Body of pancreas (tissue), 4 donors: ENCODE results near the gene REV3L.

Source experiments
- CTCF ChIP-seq, 7 experiments: fragments of 450-650 bp in 4 of 7; fragments of 200-600 bp in 3 of 7; sonication (generic) in 3 of 7; IDR thresholded peaks; one replicate each; pipeline ENCODE4 v1.5.1; 2016 to 2019; ENCODE audit warnings: antibody characterized with exemption in 7 of 7
- POLR2A ChIP-seq, 3 donors: fragments of 450-650 bp; IDR thresholded peaks; one replicate each; pipeline ENCODE4 v1.6.1; 2016; ENCODE audit warnings: antibody characterized with exemption in 3 of 3, mild to moderate bottlenecking in 2 of 3

- TF ChIP-seq CTCF (IDR thresholded peaks at IDR 0.05) = no peak
- TF ChIP-seq POLR2A (IDR thresholded peaks at IDR 0.05) = peak; percentile 64 to 86 (median 85)
These were observed at the start of gene REV3L for GRCh38 chr6:111482959-111483735.
